ACHN (cell line): ENCODE data around the gene EXOC3L1.

Source experiments
- DNase-seq: peaks from one replicate; pipeline ENCODE4 v3.0.0-alpha.2; 2015
- in situ Hi-C: cut with HindIII; loops from 2 replicates; pipeline ENCODE4 v1.10.0; 2017; ENCODE audit warnings: low sequenced_read_pairs, low pct_ligation_motif_present, low pct_unique_long_range_greater_than_20kb

Gene EXOC3L1

DNA sequence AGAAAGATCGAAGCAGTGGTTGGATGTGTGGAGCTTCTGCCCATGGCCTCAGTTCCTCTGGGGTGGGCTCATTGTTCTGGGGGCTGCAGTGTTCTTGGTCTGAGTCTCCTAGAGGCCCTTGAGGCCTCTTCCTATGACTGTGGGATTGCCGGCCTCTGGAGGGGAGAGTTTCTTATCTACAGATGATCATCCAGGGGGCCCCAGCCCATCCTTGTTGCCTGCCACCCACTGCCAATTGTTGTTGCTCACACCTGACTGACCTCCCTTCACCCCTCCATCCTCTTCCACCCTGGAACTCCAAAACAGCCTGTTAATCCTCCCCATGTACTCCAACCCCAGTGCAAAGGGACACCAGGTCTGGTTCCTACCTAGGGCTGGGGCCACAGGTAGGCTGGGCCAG, 45.0 kb downstream of the EXOC3L1 start:
- no peak for DNase-seq
- in situ Hi-C loops, result no loop called here

DNA sequence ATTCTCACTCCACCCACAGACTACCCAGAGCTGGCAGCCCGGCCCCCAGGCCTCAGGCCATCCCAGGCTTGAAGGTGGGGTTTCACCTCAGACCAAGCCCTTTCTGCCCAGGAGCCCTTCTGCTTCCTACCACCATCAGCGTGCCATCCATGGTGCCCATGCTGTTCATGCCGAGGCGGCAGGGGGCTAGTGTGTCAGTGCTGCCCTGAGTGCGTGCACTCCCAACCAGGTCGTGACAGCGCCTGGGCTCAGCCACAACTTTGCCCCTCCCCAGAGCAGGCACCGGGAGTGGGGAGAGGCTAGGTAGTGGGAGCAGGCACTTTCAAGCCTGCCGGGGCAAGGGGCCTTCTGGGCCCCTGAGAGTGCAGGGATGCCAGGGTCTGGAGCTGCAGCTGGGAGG, 47.6 kb downstream of the EXOC3L1 start:
- in situ Hi-C loops, result no loop called here
- no peak for DNase-seq

DNA sequence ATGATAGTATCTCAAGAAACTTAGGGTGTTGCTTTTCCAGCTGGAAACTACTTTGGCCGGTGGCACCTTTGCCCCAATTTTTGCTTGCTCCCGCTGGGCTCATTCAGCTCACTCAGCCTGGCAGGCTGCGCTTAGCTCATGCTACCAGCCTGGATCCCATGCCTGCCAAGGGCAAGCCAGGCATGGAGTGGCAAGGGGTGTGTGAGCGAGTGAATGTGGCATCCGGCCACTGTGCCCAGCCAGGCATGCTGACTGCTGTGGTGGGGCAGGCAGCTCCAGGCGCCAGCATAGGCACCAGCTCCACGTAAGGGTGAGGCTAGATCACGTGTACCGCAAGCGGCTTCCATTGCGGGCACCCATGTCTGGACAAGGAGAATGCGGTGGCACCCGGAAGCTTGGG, 48.5 kb downstream of the EXOC3L1 start:
- no peak for DNase-seq
- in situ Hi-C loops, result no loop called here

DNA sequence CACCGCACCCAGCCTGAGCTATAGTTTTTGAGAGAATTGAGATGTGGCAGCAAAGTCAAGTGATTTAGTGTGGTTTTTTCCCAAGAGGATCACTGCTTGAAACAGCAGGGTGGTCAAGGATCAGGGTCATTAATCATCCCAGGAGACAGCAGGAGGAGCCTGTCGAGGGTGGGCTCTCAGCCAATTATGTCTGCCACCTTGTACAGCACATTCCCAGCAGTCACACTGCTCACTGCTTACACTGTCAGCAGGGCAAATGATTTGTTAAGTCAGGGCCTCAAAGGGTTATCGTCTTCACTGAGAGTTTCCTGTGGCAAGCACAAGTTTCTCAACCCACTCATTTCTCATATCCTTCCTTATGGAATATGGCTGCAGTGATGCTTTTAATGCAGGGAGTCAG, 52.3 kb downstream of the EXOC3L1 start:
- no peak for DNase-seq

More for the DNA sequence above, 52.3 kb downstream of the EXOC3L1 start:
- in situ Hi-C loops, result no loop called here
